NCI-H345 (cell line): ENCODE data around the gene GRIN2C.

Experiments
- DNase-seq: peaks from one replicate; lab custom pipeline; 2025; lab: John Stamatoyannopoulos, UW

Gene GRIN2C

DNA sequence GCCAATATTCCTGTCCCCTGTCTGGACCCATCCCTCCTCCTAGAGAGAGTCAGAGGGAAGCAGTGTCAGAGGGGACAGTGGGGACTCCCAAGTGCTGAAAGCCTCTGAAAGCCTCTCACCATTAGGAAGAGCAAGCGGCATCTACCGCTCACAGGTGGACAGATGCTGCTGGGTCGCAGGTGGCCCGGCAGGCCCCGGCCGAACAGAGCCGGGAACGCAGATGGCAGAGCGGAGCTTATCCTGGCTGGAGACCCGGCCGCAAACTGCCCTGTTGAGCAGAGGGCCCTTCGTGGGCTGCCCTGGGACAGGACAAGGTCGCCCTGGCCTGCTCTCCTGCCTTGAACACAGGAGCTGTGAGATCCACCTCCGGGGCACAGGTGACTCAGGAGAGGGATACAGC is 60.6 kb downstream of the GRIN2C start:
- no peak for DNase-seq

DNA sequence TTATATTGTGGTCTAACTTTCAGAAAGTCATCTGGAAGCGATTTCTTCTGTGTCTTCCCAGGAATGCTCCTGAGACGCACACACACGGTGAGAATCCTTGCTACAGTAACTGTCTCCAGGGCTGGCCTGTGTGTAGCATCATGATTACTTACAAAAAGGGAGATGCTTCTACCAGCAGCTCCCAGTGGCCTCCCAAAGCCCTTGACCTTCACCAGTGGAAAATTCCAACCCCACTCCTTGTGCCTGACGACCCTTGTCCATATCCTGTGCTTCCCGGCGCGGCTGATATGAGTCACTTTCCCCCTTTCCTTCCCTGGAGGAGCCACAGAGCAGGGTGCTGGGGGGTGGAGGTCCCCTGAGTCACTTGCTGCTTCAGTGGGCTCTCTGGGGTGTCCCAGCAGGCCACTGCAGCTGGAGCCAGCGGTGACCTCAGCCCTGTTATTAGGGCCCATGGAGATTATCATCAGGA is 61.4 kb downstream of the GRIN2C start:
- DNase-seq: no peak

DNA sequence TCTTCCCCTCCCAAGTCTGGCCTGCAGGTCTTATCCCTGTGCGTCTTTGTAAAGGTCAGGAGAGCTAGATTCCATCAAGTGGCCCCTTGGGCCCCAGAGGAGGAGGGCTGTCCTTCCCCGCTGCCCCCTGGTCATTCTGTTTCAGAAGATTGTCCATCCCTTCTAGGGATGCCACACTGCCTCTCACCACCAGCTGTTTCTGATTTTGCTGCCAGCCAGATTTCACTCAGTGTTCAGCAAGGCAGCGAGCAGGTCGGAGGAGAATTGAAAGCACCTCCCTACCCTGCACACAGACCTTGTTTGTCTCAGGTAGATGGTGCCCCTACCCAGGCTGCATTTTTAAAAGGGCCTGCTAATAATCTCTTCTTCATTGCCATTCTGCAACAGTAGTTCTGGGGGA is 61.9 kb downstream of the GRIN2C start:
- no peak for DNase-seq

DNA sequence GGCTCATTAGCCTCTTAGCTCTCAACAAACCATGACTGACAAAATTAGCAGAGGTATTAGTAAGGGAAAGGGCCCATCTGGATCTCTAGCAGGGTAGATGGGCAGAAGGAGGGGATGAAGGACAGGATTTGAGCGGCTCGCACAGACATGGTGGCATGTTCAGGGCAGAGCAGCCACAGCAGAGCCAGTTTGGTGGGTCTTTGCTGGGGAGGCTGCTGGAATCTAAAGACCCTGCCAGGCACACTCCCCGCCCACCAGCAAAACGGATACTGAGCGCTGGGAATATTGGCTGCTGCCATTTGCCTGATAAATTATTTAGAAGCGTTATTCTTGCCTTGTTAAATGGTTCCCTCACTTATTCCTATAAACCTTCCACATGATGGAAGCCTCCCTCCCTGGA is 62.8 kb downstream of the GRIN2C start:
- DNase-seq: no peak

DNA sequence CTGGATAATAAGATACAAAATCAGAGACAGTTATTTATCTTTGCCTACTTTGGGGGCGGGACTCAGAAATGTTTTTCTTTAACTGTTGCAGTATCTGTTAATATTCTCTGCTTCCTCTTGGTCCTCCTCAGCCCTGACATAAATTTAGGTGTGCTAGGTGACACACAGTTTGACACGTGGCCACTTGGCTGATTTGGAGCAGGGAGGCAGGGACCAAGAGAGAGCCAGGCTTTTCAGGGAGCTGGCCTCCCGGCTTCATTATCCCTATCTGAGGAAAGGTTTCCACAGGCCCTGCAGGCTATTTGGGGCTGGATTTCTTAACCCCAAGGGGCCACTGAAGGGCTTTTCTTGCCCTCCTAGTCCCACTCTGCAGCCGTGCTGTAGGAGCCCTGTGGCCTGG is 63.5 kb downstream of the GRIN2C start:
- no peak for DNase-seq

DNA sequence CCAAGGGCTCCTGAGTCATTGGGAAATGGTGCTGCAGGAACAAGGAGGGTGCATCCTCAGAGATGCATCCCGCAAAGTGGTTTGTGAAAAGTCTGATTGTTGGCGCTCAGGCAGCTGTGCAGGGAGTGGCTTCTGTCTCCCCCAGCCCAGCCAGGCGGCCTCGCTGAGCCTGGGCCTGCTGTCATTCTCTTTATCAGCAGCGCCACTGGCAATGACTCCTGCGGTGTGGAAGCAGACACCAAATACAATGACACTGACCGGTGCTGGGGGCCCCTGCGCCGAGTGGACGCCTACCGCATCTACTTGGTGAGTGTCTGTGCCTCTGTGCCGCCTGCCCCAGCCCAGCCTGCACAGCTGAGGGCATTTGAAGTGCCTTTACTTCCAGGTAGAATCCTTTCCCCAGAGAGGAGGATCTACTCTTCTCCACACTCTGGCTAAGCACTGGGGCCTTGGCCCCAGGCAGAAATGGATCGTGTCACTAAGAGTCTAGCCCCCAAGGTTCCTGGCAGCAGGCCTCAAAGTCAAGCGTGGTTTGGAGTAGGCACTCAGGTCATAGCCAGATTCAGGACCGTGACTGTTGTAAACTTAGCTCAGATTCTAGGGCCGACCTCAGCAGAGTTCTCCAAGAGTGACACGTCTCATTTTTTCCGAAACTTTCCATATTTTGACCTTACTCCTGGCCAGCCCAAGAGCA is 64.2 kb downstream of the GRIN2C start:
- DNase-seq: no peak

DNA sequence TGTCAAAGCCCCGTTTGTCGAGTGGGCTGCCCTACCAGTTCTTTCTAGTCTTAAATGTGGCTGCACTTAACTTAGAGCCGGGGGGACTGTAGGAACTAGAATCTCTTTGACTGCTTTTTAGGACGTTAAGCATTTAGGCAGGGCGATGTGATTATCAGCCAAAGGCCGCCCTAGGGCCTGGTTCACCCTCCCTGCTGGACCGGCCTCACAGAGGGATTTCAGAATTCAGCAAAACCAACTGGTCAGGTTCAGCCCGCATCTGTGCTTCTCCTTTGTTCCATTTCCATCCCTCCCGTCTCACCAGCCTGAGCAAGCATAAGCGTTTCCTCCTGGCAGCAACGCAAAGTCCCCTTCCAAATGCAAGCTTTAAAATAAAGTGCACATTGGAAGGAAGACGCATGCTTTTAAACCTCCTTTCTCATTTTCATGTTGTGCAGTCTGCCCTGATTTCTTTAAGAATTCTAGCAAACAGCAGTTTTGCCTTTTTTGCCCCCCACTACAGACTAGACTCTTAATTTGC is 67.0 kb downstream of the GRIN2C start:
- no peak for DNase-seq
